Neural cell (in vitro differentiated cells): ENCODE measurements around the gene SLC25A11.

Experiments
- EP300 ChIP-seq: fragments of 450-650 bp; conservative IDR thresholded peaks from 2 replicates; pipeline ENCODE4 v1.6.1; 2014; ENCODE audit warnings: antibody characterized with exemption, mild to moderate bottlenecking, moderate library complexity; ENCODE audit not compliant: poor library complexity, severe bottlenecking
- EZH2 ChIP-seq: fragments of 200-600, 300-800 bp; shearing (Covaris generic), sonication (generic); IDR thresholded peaks from 2 replicates; pipeline ENCODE4 v1.6.1; 2014; ENCODE audit warnings: antibody characterized with exemption, low read length, borderline replicate concordance, mild to moderate bottlenecking; ENCODE audit not compliant: insufficient read depth, poor library complexity, severe bottlenecking
- POLR2AphosphoS5 ChIP-seq: IDR thresholded peaks from 2 replicates; pipeline ENCODE4 v1.6.1; 2012
- TF ChIP-seq, protein P1 (sequence below): fragments of 450-650 bp; IDR thresholded peaks from 2 replicates; pipeline ENCODE4 v1.5.1; 2014; ENCODE audit warnings: antibody characterized with exemption, mild to moderate bottlenecking, moderate library complexity; ENCODE audit not compliant: poor library complexity, severe bottlenecking
- TF ChIP-seq, protein P2 (sequence below): IDR thresholded peaks from 2 replicates; pipeline ENCODE4 v1.6.1; 2012; ENCODE audit warnings: borderline replicate concordance

DNA sequence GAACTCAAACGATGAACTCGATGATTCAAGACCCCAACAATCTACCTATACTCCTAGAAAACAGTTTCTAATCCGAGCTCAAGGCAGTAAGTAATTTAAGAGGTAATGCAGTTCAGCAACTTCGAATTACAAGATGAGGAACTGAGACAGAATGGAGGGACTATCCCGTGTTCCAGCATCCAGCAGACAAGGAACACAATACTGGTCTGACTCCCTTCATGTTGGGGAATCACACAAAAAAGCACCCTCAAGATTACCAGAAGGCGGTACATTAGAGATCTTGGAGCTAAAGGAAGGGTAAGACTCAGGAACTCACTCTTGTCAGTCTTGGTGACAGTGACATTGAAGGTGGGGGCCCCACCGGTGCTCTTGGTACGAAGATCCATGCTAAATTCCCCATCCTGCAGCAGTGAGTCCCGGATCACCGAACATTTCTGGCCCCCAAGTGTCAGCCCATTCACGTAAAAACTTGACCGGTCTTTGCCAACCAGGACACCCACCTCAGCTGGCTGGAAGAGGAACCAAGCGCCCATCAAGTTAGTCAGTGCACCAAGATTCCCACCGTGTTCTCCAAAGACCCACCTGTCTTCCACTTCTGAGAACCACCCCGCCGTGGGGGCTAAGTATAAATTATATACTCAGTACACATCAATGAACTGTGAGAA, 6.6 kb upstream of the SLC25A11 start:
- TF ChIP-seq, protein P1, sequence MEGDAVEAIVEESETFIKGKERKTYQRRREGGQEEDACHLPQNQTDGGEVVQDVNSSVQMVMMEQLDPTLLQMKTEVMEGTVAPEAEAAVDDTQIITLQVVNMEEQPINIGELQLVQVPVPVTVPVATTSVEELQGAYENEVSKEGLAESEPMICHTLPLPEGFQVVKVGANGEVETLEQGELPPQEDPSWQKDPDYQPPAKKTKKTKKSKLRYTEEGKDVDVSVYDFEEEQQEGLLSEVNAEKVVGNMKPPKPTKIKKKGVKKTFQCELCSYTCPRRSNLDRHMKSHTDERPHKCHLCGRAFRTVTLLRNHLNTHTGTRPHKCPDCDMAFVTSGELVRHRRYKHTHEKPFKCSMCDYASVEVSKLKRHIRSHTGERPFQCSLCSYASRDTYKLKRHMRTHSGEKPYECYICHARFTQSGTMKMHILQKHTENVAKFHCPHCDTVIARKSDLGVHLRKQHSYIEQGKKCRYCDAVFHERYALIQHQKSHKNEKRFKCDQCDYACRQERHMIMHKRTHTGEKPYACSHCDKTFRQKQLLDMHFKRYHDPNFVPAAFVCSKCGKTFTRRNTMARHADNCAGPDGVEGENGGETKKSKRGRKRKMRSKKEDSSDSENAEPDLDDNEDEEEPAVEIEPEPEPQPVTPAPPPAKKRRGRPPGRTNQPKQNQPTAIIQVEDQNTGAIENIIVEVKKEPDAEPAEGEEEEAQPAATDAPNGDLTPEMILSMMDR, result no peak
- TF ChIP-seq EZH2 (no peak), EP300 (no peak), POLR2AphosphoS5 (no peak)
- TF ChIP-seq, protein P2, sequence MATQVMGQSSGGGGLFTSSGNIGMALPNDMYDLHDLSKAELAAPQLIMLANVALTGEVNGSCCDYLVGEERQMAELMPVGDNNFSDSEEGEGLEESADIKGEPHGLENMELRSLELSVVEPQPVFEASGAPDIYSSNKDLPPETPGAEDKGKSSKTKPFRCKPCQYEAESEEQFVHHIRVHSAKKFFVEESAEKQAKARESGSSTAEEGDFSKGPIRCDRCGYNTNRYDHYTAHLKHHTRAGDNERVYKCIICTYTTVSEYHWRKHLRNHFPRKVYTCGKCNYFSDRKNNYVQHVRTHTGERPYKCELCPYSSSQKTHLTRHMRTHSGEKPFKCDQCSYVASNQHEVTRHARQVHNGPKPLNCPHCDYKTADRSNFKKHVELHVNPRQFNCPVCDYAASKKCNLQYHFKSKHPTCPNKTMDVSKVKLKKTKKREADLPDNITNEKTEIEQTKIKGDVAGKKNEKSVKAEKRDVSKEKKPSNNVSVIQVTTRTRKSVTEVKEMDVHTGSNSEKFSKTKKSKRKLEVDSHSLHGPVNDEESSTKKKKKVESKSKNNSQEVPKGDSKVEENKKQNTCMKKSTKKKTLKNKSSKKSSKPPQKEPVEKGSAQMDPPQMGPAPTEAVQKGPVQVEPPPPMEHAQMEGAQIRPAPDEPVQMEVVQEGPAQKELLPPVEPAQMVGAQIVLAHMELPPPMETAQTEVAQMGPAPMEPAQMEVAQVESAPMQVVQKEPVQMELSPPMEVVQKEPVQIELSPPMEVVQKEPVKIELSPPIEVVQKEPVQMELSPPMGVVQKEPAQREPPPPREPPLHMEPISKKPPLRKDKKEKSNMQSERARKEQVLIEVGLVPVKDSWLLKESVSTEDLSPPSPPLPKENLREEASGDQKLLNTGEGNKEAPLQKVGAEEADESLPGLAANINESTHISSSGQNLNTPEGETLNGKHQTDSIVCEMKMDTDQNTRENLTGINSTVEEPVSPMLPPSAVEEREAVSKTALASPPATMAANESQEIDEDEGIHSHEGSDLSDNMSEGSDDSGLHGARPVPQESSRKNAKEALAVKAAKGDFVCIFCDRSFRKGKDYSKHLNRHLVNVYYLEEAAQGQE, result no peak
